Activated naive CD4-positive, alpha-beta T cell treated with anti-CD3 and anti-CD28 coated beads for 36 hours (primary cell): ENCODE measurements around the gene CKS2. TPM values are rescaled to one million over a fixed set of nuclear protein-coding genes. Genes with fewer than 3 reads are reported as not detected.
A peak's percentile ranks its signal among the peaks of the same experiment; 100 is the strongest.
"Not testable (repeated sequence)": the region's sequence is repeated elsewhere in the genome, so short reads cannot be mapped to it uniquely, and the experiment has no call there.

Experiments
- CTCF ChIA-PET: fragments of 350-600 bp; sonication (Branson Sonifier 250); formaldehyde crosslinking; loops from one replicate; lab custom pipeline; 2021; ENCODE audit warnings: antibody characterized with exemption; lab: Charles Lee
- DNase-seq: peaks from one replicate; pipeline ENCODE4 v3.0.0-alpha.2; 2020
- H3K27ac Mint-ChIP-seq: one replicate; pipeline ENCODE4 v1.8.0; 2021; ENCODE audit warnings: mild to moderate bottlenecking, mixed read lengths
- H3K27me3 Mint-ChIP-seq: one replicate; pipeline ENCODE4 v1.8.0; 2021; ENCODE audit warnings: low read depth, mixed read lengths
- H3K36me3 Mint-ChIP-seq: one replicate; pipeline ENCODE4 v1.8.0; 2021; ENCODE audit warnings: low read depth, mixed read lengths
- H3K4me1 Mint-ChIP-seq: one replicate; pipeline ENCODE4 v1.8.0; 2021; ENCODE audit warnings: low read depth, mixed read lengths
- H3K4me3 Mint-ChIP-seq: one replicate; pipeline ENCODE4 v1.8.0; 2021; ENCODE audit warnings: mild to moderate bottlenecking, moderate library complexity, mixed read lengths
- H3K9me3 Mint-ChIP-seq: one replicate; pipeline ENCODE4 v1.8.0; 2021; ENCODE audit warnings: mixed read lengths
- intact Hi-C: fragments of 100-400 bp; cut with micrococcal nuclease; formaldehyde crosslinking; loops from one replicate; pipeline ENCODE4 v1.15.1; 2023
- total RNA-seq, 2 experiments: library from RNA; stranded (reverse); gene quantifications; one replicate each; pipeline ENCODE4 v1.2.3, GENCODE V29; 2021

The CKS2 gene
- total RNA-seq, 2 experiments from 2014 or later, result 278 to 292 TPM

DNA sequence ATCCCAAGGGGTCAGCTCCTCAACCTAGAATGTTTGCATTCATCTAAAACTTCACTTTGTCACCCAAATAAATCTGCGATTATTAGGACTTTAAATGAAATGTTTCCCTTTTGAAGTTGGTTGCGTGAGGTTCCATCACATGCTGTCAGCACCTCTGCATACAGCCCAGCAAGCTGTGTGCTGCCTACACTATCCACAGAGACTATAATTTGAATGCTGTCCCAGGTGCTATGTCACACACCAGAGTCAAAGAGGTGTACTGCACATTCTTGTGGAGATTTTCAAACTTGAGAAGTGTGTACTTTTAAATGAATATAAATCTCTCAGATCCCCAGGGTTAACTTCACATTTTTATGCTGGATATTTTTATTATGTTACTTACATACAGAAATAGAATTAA, 19.3 kb upstream of the CKS2 start:
- peaks cover 2% of the 10 kb centered on the region for H3K36me3 Mint-ChIP-seq
- intact Hi-C loops, result no loop called here
- DNase-seq, result no peak
- H3K9me3 Mint-ChIP-seq, result peaks cover 4% of the 10 kb centered on the region
- no peaks in the 10 kb centered on the region for H3K4me1 Mint-ChIP-seq
- no peak overlapping the region for H3K4me3 Mint-ChIP-seq
- CTCF ChIA-PET, result interaction anchor here (0.5 to 3.0 kb wide), 2 partner anchors 13 to 907 kb away, joined by 3 to 7 read pairs; no protein-coding TSS in a partner anchor
- H3K27me3 Mint-ChIP-seq, result no peaks in the 10 kb centered on the region
- no peak overlapping the region for H3K27ac Mint-ChIP-seq

DNA sequence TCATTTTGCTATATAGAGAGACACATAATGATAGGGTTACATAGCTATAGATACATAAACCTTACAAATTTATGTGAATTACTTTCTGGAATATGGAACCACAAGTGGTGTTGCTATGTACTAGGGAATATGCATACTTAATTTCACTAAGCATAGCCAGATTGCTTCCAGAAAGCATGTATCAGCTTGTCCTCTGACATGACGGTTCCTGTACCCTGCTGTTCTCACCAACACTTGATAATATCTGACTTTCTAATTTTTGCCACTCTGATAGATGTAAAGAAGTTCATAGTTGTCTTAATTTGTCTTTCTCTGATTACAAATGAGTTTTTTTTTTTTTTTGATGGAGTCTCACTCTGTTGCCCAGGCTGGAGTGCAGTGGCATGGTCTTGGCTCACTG, 18.0 kb upstream of the CKS2 start:
- no peaks in the 10 kb centered on the region for H3K27me3 Mint-ChIP-seq
- CTCF ChIA-PET, result no interaction called here
- no peaks in the 10 kb centered on the region for H3K4me1 Mint-ChIP-seq
- intact Hi-C loops, result no loop called here
- H3K4me3 Mint-ChIP-seq, result no peak overlapping the region
- no peak overlapping the region for H3K27ac Mint-ChIP-seq
- H3K36me3 Mint-ChIP-seq, result peaks cover 2% of the 10 kb centered on the region
- DNase-seq, result no peak
- peaks cover 4% of the 10 kb centered on the region for H3K9me3 Mint-ChIP-seq

GRCh38 chr9:89295400-89295799, 15.6 kb upstream of the CKS2 start:
- Mint-ChIP-seq H3K27ac (no peak overlapping the region), H3K36me3 (peaks cover 2% of the 10 kb centered on the region), H3K4me3 (no peak overlapping the region), H3K9me3 (peaks cover 4% of the 10 kb centered on the region), H3K4me1 (no peaks in the 10 kb centered on the region), H3K27me3 (no peaks in the 10 kb centered on the region)
- CTCF ChIA-PET, result interaction anchor here (0.7 kb wide), 1 partner anchor 9 kb away, joined by 3 read pairs; no protein-coding TSS in a partner anchor
- intact Hi-C loops, result no loop called here
- DNase-seq, result no peak

GRCh38 chr9:89301996-89302395, 9.0 kb upstream of the CKS2 start:
- H3K27me3 Mint-ChIP-seq, DNase-seq, H3K4me3 Mint-ChIP-seq, CTCF ChIA-PET, H3K27ac Mint-ChIP-seq, intact Hi-C loops, H3K36me3 Mint-ChIP-seq, H3K4me1 Mint-ChIP-seq, H3K9me3 Mint-ChIP-seq: not testable (repeated sequence)

- Mint-ChIP-seq H3K4me1 (peaks cover 6% of the 10 kb centered on the region), H3K36me3 (peaks cover 6% of the 10 kb centered on the region), H3K27ac (no peak overlapping the region), H3K4me3 (no peak overlapping the region), H3K9me3 (no peaks in the 10 kb centered on the region), H3K27me3 (no peaks in the 10 kb centered on the region)
- intact Hi-C loops, result no loop called here
- CTCF ChIA-PET, result interaction anchor here (0.6 kb wide), 1 partner anchor 9 kb away, joined by 3 read pairs; no protein-coding TSS in a partner anchor
- DNase-seq, result no peak
Measured at GRCh38 chr9:89304020-89304833, 6.8 kb upstream of the CKS2 start.

GRCh38 chr9:89304834-89305188, 6.2 kb upstream of the CKS2 start:
- Mint-ChIP-seq H3K4me3 (no peak overlapping the region), H3K9me3 (no peaks in the 10 kb centered on the region), H3K36me3 (peaks cover 9% of the 10 kb centered on the region), H3K27me3 (no peaks in the 10 kb centered on the region), H3K4me1 (peaks cover 12% of the 10 kb centered on the region), H3K27ac (no peak overlapping the region)
- DNase-seq, result no peak
- CTCF ChIA-PET, result interaction anchor here (0.6 kb wide), 1 partner anchor 9 kb away, joined by 3 read pairs; no protein-coding TSS in a partner anchor
- intact Hi-C loops, result no loop called here

DNA sequence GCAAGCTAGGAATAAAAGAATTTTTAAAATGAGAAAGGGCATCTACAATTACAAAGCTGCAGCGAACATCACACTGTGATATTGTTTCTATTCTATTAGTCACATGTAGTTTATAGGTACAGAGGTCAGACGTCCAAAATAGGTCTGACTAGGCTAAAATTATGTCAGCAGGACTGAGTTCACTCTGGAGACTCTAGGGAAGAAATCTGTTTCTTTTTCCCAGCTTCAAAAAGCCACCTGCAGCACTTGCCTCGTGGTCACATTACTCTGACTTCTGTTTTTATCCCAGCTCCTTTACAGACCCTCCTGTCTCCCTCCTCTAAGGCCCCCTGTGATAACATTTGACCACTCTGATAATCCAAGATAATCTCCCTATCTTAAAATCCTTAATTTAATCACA, 5.1 kb upstream of the CKS2 start:
- Mint-ChIP-seq H3K4me3 (no peak overlapping the region), H3K27ac (no peak overlapping the region), H3K36me3 (peaks cover 14% of the 10 kb centered on the region), H3K4me1 (peaks cover 16% of the 10 kb centered on the region), H3K27me3 (no peaks in the 10 kb centered on the region), H3K9me3 (no peaks in the 10 kb centered on the region)
- CTCF ChIA-PET, result interaction anchor here (0.9 to 1.0 kb wide), 2 partner anchors 14 to 27 kb away, joined by 3 read pairs; no protein-coding TSS in a partner anchor
- DNase-seq, result no peak
- intact Hi-C loops, result no loop called here

DNA sequence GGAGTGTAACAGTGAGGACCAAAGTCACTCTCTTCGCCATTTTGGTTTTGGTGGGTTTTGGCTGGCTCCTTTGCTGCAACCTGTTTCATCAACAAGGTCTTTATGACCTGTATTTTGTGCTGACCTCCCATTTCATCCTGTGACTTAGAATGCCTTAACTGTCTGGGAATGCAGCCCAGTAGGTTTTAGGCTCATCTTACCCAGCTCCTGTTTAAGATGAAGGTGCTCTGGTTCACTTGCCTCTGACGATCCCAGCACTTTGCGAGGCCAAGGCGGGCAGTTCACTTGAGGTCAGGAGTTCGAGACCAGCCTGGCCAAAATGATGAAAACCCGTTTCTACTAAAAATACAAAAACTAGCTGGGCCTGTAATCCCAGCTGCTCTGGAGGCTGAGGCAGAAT, 1.8 kb upstream of the CKS2 start:
- peak overlapping the region; percentile 96 for H3K4me3 Mint-ChIP-seq
- H3K9me3 Mint-ChIP-seq, result no peaks in the 10 kb centered on the region
- intact Hi-C loops, result no loop called here
- peaks cover 36% of the 10 kb centered on the region for H3K4me1 Mint-ChIP-seq
- H3K27me3 Mint-ChIP-seq, result no peaks in the 10 kb centered on the region
- peak overlapping the region; percentile 98 for H3K27ac Mint-ChIP-seq
- H3K36me3 Mint-ChIP-seq, result peaks cover 33% of the 10 kb centered on the region
- DNase-seq, result no peak
- CTCF ChIA-PET, result no interaction called here

DNA sequence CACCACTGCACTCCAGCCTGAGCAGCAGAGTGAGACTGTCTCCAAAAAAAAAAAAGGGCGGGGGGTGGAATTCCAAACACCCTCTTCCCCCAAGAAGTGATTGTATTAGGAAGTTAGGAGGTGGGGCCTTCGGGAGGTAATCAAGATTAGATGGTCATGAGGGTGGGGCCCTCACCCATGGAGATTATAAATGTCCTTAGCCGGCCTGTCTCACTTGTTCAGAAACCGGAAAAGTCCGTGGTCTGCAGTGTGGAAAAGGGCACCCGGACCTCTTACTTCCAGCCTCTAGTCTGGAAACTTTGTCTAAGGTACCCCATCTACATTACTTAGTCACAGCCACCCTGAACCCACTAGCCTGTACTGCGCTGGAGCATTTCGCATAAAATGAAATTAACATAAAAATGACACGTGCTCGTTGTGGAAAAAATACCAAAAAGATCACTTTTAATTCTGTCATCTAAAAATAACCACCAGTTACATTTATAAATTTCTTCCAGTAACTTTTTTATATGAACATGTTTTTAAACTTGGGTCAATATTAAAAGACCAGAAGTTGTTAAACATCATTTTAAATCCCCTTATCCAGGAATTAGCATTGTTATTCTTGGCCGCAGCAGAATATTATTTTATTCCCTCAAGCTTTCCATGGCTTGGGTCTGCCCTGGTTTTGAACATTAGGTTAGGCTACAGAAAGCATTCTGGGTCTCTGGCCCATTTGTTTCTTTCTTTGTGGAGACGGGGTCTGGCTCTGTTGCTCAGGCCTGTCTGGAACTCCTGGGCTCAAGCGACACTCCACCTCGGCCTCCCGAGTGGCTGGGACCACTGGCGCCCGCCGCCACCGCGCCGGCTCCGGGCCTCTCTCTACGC, 1.2 kb upstream of the CKS2 start:
- intact Hi-C loops, result loop anchor here (1.0 to 10.0 kb wide), 10 partner anchors 8 to 1338 kb away; partner anchors contain the start of genes CDK20, SECISBP2, SEMA4D and SPIN1
- Mint-ChIP-seq H3K27me3 (no peaks in the 10 kb centered on the region), H3K4me3 (peak overlapping the region; percentile 96), H3K9me3 (no peaks in the 10 kb centered on the region), H3K27ac (peak overlapping the region; percentile 98), H3K36me3 (peaks cover 39% of the 10 kb centered on the region), H3K4me1 (peaks cover 42% of the 10 kb centered on the region)
- no peak for DNase-seq
- CTCF ChIA-PET, result interaction anchor here (0.6 kb wide), 1 partner anchor 126 kb away, joined by 3 read pairs; no protein-coding TSS in a partner anchor

GRCh38 chr9:89311346-89312221, 589 bp downstream of the CKS2 start:
- H3K9me3 Mint-ChIP-seq, result no peaks in the 10 kb centered on the region
- H3K27me3 Mint-ChIP-seq, result no peaks in the 10 kb centered on the region
- H3K4me3 Mint-ChIP-seq, result peak overlapping the region; percentile 96
- CTCF ChIA-PET, result no interaction called here
- no peak for DNase-seq
- H3K27ac Mint-ChIP-seq, result peak overlapping the region; percentile 98
- peaks cover 52% of the 10 kb centered on the region for H3K36me3 Mint-ChIP-seq
- peaks cover 54% of the 10 kb centered on the region for H3K4me1 Mint-ChIP-seq
- intact Hi-C loops, result loop anchor here (2.0 to 10.0 kb wide), 6 partner anchors 155 to 1339 kb away; partner anchors contain the start of genes CDK20, SEMA4D and SPIN1

- H3K36me3 Mint-ChIP-seq, result peaks cover 58% of the 10 kb centered on the region
- peaks cover 59% of the 10 kb centered on the region for H3K4me1 Mint-ChIP-seq
- peak overlapping the region; percentile 96 for H3K4me3 Mint-ChIP-seq
- DNase-seq, result peak; percentile 22
- H3K27ac Mint-ChIP-seq, result peak overlapping the region; percentile 68
- CTCF ChIA-PET, result no interaction called here
- intact Hi-C loops, result loop anchor here (5.0 to 10.0 kb wide), 4 partner anchors 183 to 1340 kb away; partner anchors contain the start of genes CDK20, SEMA4D and SPIN1
- H3K27me3 Mint-ChIP-seq, result no peaks in the 10 kb centered on the region
- no peaks in the 10 kb centered on the region for H3K9me3 Mint-ChIP-seq
Measured at GRCh38 chr9:89312222-89312571, 1.2 kb downstream of the CKS2 start.
